Kidney (tissue), 14 donors: Measurements from ENCODE around the gene SPA17. TPM values are rescaled to one million over a fixed set of nuclear protein-coding genes. Genes with fewer than 3 reads are reported as not detected.

Experiments used
- DNase-seq, 5 donors: peaks; one replicate each; pipeline ENCODE4 v3.0.0-alpha.2; 2013 to 2020
- FAIRE-seq: peaks from 2 replicates; lab custom pipeline; 2012; peaks lifted over from hg19 to GRCh38; lab: Jason Lieb, UNC
- H3K27ac ChIP-seq, 2 donors: one replicate each; pipeline ENCODE4 v1.7.0; 2013; ENCODE audit warnings: low read depth in 2 of 2, low read length in 2 of 2, inconsistent platforms in 1 of 2
- H3K27me3 ChIP-seq: one replicate; pipeline ENCODE4 v1.7.1; 2013; ENCODE audit warnings: low read length, inconsistent platforms; ENCODE audit not compliant: control insufficient read depth, insufficient read depth
- H3K36me3 ChIP-seq, 3 donors: one replicate each; pipeline versions ENCODE4 v1.7.0 to v1.7.1; 2013; ENCODE audit warnings: low read length in 3 of 3, control low read depth in 1 of 3, inconsistent platforms in 1 of 3; ENCODE audit not compliant: insufficient read depth in 3 of 3, control insufficient read depth in 2 of 3
- H3K4me1 ChIP-seq, 3 donors: one replicate each; pipeline versions ENCODE4 v1.7.0 to v1.7.1; 2013; ENCODE audit warnings: low read length in 3 of 3, inconsistent platforms in 1 of 3, low read depth in 1 of 3; ENCODE audit not compliant: control insufficient read depth in 2 of 3, insufficient read depth in 2 of 3
- H3K4me3 ChIP-seq, 3 donors: one replicate each; pipeline versions ENCODE4 v1.7.0 to v1.8.1; 2013; ENCODE audit warnings: low read length in 3 of 3, control low read depth in 1 of 3, inconsistent platforms in 1 of 3
- H3K9ac ChIP-seq, 3 donors: one replicate each; pipeline versions ENCODE4 v1.7.0 to v1.7.1; 2013; ENCODE audit warnings: low read length in 3 of 3, control low read depth in 1 of 3, inconsistent platforms in 1 of 3
- H3K9me3 ChIP-seq, 3 donors: one replicate each; pipeline versions ENCODE4 v1.7.0 to v1.7.1; 2013; ENCODE audit warnings: low read length in 3 of 3, control low read depth in 1 of 3, inconsistent platforms in 1 of 3; ENCODE audit not compliant: control insufficient read depth in 2 of 3, insufficient read depth in 1 of 3
- CTCF ChIP-seq: IDR thresholded peaks from 3 replicates; pipeline ENCODE4 v1.5.1; 2012; ENCODE audit warnings: mild to moderate bottlenecking, moderate library complexity, borderline replicate concordance; ENCODE audit not compliant: insufficient read depth; ENCODE audit errors: extremely low read depth
- intact Hi-C: fragments of 100-400 bp; cut with DNase I; formaldehyde crosslinking; loops from one replicate; pipeline ENCODE4 v1.11.1; 2022
- polyA plus RNA-seq: library from polyadenylated mRNA; stranded (reverse); fragments of 350-450 nt; fragmentation: Illumina TruSeq; extraction: RNeasy Lipid Tissue Mini Kit (QIAGEN cat#74804); gene quantifications from one replicate; pipeline ENCODE4 v1.2.3, GENCODE V29; 2014; ENCODE audit warnings: low read depth, low replicate concordance; ENCODE audit not compliant: insufficient read depth
- total RNA-seq: library from RNA; stranded (reverse); fragmentation: NEBNext Ultra II Directional; extraction: Animal tissue kit (Norgen Biotek cat#: 25700); gene quantifications from one replicate; pipeline ENCODE4 v1.2.1, GENCODE V29; 2021
- donor health status: control.
- donor health status: control.
- donor health status: control.
- donor health status: control.
- donor health status: control.
- donor health status: DM: yes; HTN: yes; CAD: no.
- donor health status: Normal renal cell carcinoma (clear cell type).

Gene SPA17
- total and polyA plus RNA-seq, 2 donors from 2014 or later, result 10.7 to 23.7 TPM

- intact Hi-C loops, result no loop called here
- Histone ChIP-seq H3K27ac (peak overlapping the region; percentile 64 to 76), H3K9ac (peak overlapping the region; percentile 40 to 51 (median 43)), H3K4me1 (peaks cover 0 to 18% (median 0%) of the 10 kb centered on the region in 3 donors), H3K4me3 (peak overlapping the region; percentile 52 to 85 (median 63)), H3K9me3 (no peaks in the 10 kb centered on the region), H3K27me3 (peaks cover 55% of the 10 kb centered on the region), H3K36me3 (no peaks in the 10 kb centered on the region)
- peak; percentile 77 to 93 (median 83) for DNase-seq
- FAIRE-seq, result no peak
- TF ChIP-seq CTCF, result peak; percentile 62
These were observed 73.0 kb downstream of the SPA17 start for GRCh38 chr11:124746621-124747243.

Other genes with a start within 250 kb of the SPA17 start
- gene OR8B4, start 249.0 kb upstream of the SPA17 start, total RNA-seq, result not detected
- gene OR8B4, start 249.0 kb upstream of the SPA17 start, polyA plus RNA-seq, result not detected
- not detected for gene OR8B8, start 228.2 kb upstream of the SPA17 start, total RNA-seq
- not detected for gene OR8B8, start 228.2 kb upstream of the SPA17 start, polyA plus RNA-seq
- not detected for gene OR8B12, start 130.2 kb upstream of the SPA17 start, total RNA-seq
- not detected for gene OR8B12, start 130.2 kb upstream of the SPA17 start, polyA plus RNA-seq
- gene OR8A1, start 103.9 kb upstream of the SPA17 start, total RNA-seq, result not detected
- gene OR8A1, start 103.9 kb upstream of the SPA17 start, polyA plus RNA-seq, result not detected
- gene PANX3, start 62.5 kb upstream of the SPA17 start, total RNA-seq, result not detected
- not detected for gene PANX3, start 62.5 kb upstream of the SPA17 start, polyA plus RNA-seq
- gene TBRG1, start 51.0 kb upstream of the SPA17 start, total RNA-seq, result 35.6 TPM
- gene TBRG1, start 51.0 kb upstream of the SPA17 start, polyA plus RNA-seq, result 23.3 TPM
- 59.7 TPM for gene SIAE, start 165 bp upstream of the SPA17 start, total RNA-seq
- 53.2 TPM for gene SIAE, start 165 bp upstream of the SPA17 start, polyA plus RNA-seq
- 17.9 TPM for gene NRGN, start 66.0 kb downstream of the SPA17 start, total RNA-seq
- gene NRGN, start 66.0 kb downstream of the SPA17 start, polyA plus RNA-seq, result 55.9 TPM
- 3.9 TPM for gene VSIG2, start 78.4 kb downstream of the SPA17 start, total RNA-seq
- gene VSIG2, start 78.4 kb downstream of the SPA17 start, polyA plus RNA-seq, result 11.7 TPM
- 63.0 TPM for gene ESAM, start 88.4 kb downstream of the SPA17 start, total RNA-seq
- 85.8 TPM for gene ESAM, start 88.4 kb downstream of the SPA17 start, polyA plus RNA-seq
- 16.4 TPM for gene MSANTD2, start 126.5 kb downstream of the SPA17 start, total RNA-seq
- 6.5 TPM for gene MSANTD2, start 126.5 kb downstream of the SPA17 start, polyA plus RNA-seq
- 12.3 TPM for gene ROBO3, start 191.5 kb downstream of the SPA17 start, total RNA-seq
- 8.7 TPM for gene ROBO3, start 191.5 kb downstream of the SPA17 start, polyA plus RNA-seq
- 29.5 TPM for gene ROBO4, start 224.0 kb downstream of the SPA17 start, total RNA-seq
- 12.8 TPM for gene ROBO4, start 224.0 kb downstream of the SPA17 start, polyA plus RNA-seq
- not detected for gene HEPN1, start 245.3 kb downstream of the SPA17 start, total RNA-seq
- not detected for gene HEPN1, start 245.3 kb downstream of the SPA17 start, polyA plus RNA-seq